NCI-H524 treated with DMSO at 0.1 percent for 48 hours (cell line): ENCODE measurements around the gene ITM2C.

Experiments
- DNase-seq: peaks from one replicate; lab custom pipeline; 2025; lab: John Stamatoyannopoulos, UW

ITM2C gene

DNA sequence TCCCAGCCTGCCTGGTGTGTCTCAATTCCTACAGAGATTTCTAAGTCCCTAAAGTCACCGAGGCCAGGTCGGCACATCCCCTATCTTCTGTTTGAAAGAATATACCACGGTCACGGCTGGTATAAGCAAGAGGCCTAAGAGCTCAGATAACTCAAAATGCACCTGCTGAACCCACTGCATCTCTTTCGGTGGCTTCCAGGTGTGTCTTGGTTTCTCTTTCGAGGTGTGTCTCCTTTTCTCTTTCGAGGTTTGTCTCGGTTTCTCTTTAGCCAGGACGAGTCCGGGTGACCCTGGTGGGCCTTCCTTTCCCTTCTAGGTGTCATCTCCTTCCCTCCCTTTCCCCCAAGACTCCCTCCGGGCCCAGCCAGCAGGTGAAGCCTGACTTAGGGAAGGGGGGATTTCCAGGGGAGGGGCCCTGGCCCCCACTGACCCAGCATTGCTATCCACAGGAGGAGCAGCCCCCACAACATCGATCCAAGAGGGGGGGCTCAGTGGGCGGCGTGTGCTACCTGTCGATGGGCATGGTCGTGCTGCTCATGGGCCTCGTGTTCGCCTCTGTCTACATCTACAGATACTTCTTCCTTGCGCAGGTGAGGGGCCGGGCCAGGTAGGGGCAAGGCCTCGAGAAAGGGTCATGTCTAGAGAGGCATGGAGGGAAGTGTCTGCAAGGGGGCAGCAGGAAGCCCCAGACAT, 8.4 kb downstream of the ITM2C start:
- no peak for DNase-seq

DNA sequence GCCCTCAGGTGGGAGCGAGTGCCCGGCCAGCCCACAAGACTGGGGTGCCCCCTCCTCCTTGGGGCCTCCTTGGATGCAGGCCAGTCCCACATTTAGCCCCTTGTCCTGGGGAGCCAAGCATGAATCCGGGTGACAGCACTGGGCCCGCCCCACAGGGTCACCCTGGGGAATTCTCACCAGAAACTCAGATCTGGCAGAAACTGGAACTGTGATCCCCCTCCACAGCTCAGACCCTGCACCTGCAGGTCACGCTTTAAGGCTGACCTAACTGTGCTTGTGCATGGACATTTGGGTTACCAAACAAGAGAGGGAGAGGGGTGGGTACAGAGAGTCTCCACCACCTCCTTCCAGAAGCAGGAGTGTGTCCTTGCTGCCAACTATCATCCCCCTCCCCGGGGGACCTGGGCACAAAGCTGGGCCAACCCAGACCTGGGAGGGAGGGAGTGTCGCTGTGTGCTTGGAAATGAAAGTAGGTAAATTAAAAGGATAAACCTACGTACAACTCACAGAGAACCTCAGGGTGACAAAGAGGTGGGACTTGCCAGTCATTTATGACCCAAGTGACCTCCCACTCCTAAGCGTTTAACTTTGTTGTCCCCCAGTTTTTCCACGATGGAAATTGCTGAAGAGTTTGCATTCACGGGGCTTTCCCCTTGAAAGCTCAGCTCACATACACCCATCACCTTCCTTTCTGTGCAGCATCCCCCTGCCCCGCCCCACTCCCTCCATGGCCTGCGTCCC, 9.1 kb downstream of the ITM2C start:
- DNase-seq = no peak

DNA sequence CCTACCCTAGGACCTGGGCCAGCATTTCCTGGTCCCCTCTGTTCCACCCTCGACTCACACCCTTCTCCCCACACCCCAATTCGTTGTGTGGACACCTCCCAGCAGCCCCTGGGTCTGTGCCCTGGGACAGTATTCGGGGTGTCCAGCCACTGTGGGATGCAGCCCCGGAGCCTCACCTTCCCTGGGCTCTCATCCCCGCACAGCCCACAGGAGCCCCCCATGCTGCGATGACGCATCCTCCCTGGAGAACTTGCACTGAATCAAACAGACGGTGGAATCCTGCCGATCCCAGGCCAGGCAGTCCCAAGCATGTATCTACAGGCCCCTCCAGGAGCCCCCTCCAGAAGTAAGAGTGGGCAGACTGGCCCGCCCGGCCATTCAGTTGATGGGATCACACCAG, 9.7 kb downstream of the ITM2C start:
- no peak for DNase-seq

DNA sequence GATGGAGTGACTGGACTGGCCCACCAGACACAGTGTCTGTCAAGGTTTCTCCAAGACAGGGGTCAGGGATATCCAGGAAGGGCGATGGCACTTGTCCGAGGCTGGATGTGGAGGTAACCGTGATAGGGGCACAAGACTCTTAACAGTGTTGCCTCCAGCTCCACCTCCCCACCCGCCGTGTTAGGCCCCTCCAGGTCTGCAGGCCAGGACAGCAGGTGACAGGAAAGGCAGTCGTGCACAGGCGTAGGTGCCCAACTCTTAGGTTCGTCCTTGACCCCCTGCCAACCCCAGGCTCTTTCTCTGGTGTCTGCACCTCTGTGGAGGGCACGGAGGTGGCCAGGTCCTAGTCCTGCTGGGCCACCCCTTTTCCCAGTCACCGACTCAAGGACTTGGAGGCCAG, 10.1 kb downstream of the ITM2C start:
- no peak for DNase-seq

DNA sequence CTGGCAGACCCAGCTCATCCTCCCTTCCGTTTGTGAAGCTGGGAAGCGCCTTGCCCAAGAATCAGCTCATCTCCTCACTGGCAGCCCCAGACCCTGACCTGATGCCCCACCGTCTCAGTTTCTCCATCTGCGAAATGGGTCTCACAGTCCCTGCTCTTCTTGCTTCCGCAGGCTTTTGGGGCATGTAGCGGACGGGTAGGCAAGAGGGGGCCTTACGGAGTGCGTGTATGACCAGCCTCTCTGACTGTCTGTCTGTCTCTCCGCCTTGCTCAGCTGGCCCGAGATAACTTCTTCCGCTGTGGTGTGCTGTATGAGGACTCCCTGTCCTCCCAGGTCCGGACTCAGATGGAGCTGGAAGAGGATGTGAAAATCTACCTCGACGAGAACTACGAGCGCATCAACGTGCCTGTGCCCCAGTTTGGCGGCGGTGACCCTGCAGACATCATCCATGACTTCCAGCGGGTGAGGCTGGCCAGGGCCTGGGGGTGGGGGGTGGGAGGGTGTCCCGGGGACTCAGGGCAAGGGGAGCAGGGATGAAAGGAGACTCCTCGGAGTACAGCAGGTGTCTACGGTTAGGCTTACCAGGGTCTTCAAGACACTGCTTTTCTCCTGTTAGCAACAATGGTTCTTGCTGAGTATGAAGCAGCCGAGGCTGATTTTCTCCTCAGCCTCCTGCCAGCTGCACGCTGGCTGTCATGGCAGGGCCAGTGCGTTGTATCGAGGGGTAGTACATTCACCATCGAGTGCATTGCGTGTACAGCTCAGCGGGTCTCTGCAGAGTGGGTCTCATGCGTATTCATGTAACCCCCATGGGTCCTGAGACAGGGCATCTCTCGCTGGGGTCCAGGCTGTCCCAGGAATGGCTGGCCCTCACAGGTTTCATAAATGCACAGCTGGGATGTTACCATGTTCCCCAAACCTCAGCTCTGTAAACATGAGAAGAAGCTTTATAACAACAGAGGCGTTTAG, 10.9 kb downstream of the ITM2C start:
- DNase-seq = no peak

DNA sequence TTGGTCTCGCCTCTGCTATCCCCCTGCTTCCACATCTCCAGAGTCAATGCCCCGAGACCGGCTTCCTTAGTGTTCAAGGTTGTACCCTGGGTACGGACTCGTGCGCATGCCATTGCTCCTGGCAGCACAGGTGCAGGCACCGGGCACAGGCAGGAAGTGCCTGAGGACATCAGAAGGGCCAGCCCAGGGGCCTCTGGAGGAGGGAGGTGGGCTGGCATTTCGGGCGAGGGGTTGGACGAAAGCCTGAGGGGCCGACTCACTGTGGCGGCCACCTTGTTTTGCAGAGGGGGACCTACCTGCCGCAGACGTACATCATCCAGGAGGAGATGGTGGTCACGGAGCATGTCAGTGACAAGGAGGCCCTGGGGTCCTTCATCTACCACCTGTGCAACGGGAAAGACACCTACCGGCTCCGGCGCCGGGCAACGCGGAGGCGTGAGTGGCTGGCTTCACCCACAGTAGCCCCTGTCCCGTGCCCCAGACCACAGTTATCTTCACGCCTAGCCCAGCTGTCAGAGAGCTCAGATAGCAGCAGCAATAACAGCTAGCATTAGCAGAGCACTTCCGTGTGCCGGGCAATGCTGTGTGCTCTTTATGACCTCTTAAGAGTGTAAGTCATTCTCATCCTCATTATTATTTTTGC, 12.5 kb downstream of the ITM2C start:
- no peak for DNase-seq

DNA sequence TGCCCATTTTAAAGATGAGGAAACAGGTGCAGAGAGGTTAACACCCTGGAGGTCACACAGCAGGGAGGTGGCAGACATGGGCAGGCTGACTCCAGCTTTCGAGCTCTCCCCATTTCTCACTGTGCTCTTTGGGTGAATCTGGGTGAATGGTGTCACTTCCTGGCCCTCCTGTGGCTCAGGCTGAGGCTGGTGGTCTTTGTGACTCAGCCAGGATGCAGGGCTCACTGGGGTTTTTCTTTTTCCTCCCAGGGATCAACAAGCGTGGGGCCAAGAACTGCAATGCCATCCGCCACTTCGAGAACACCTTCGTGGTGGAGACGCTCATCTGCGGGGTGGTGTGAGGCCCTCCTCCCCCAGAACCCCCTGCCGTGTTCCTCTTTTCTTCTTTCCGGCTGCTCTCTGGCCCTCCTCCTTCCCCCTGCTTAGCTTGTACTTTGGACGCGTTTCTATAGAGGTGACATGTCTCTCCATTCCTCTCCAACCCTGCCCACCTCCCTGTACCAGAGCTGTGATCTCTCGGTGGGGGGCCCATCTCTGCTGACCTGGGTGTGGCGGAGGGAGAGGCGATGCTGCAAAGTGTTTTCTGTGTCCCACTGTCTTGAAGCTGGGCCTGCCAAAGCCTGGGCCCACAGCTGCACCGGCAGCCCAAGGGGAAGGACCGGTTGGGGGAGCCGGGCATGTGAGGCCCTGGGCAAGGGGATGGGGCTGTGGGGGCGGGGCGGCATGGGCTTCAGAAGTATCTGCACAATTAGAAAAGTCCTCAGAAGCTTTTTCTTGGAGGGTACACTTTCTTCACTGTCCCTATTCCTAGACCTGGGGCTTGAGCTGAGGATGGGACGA, 13.2 kb downstream of the ITM2C start:
- no peak for DNase-seq

DNA sequence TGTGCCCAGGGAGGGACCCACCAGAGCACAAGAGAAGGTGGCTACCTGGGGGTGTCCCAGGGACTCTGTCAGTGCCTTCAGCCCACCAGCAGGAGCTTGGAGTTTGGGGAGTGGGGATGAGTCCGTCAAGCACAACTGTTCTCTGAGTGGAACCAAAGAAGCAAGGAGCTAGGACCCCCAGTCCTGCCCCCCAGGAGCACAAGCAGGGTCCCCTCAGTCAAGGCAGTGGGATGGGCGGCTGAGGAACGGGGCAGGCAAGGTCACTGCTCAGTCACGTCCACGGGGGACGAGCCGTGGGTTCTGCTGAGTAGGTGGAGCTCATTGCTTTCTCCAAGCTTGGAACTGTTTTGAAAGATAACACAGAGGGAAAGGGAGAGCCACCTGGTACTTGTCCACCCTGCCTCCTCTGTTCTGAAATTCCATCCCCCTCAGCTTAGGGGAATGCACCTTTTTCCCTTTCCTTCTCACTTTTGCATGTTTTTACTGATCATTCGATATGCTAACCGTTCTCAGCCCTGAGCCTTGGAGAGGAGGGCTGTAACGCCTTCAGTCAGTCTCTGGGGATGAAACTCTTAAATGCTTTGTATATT, 14.0 kb downstream of the ITM2C start:
- no peak for DNase-seq

DNA sequence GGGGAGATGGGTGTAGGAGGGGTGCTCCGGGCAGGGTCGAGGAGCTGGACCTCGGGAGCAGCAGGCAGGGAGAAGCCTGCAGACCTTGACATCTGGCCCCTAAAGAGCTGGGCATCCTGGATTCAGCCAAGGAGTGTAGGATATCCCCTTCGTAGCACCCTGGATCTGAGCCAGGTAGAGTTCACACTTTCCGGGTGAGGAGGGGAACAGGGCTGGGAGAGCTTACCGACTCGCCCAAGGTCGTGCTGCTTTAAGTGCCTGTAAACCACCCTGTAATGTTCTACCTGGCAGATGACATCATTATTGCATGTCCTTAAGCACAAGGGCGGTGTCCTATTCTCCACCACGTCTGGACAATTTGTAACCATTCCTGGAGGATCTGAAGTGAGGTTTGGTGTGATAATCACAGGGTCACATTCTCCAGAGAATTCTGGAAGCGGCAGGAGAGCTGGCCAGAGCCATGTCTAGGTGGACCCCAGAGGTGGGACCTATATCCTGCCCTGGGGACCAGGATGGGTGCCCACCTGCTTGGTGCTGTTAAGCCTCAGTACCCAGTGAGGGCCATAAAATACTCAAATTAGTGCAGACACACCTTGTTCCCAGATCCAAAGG, 14.6 kb downstream of the ITM2C start:
- no peak for DNase-seq

DNA sequence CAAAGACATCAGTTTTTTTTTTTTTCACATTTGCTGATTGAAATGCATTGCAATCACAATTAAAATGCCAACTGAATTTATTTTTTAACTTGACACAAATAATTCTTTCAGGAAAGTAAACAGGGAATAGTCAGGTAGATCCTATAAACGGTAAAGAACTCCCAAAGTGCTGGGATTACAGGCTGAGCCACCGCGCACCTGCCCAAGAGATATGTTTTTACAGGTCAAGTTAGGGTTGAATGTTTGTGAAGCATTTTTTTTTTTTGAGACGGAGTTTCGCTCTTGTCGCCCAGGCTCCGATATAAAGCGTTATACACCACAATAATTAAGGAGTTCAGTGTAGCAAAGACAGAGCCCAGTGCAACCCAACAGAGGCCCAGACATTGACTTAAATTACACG, 15.1 kb downstream of the ITM2C start:
- DNase-seq = no peak

DNA sequence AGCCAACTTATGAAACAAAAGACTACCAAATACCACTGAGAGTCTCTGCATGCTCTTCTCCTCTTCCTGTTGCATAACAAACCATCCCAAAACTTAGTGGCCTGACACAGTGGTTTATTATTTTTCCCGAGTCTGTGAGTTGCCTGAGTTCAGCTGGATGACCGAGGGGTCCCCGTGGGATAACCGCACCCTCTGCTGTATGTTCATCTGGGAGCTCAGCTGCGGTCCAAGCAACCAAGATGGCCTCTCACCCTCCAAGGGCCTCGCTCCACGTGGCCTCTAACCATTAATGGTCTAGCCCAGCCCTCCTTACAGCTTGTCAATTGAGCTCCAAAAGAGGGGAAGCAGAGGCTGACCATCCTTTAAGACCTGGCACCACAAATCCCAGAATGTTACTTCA, 17.1 kb downstream of the ITM2C start:
- DNase-seq = no peak

DNA sequence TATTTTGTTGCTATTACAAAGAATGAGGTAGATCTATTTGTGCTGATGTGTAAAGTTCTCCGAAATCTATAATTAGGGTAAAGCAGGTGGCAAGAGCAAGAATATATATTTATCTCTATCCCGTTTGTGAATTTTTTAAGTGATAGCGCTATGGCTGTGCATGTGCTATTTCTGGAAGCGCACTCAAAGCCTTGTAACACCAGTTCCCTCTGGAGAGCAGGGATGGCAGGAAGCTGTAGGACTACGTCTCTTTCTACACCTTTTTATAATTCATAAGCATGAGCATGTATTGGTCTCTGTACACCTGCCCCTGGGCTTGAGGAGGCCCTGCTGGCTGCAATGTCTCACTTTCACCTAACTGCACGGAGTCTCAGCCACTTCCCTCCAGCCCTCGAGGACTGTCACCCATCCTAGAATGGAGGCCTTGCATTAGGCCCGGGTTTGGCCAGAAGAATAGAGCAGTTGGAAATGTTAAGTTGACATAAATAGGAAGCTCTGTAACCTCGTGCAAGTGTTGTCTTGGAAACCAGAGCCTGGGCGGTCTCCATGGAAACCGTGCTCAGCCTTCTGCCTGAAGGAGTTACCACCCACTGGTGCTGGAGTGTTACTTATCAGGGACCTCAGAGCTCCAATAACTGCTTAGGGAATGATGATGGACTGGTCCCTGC, 20.9 kb downstream of the ITM2C start:
- DNase-seq = peak; percentile 12

DNA sequence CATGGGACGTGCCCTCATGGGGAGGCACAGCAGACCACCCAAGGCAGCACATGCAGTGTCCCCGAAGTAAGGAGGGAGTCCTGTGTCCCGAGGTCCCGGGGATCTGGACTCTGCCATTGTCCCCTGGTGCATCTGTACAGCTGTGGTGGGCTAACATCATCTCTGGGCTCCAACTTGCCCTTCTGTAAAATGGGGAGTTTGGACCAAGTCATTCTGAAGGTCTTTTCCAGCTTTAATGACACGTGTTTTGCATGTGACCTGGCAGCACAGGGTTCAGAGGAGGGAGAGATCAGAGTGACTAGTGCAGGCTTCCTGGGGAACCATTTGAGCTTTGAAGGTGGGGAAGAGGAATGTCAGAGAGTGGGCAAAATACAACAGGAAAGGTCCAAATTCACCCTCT, 21.5 kb downstream of the ITM2C start:
- no peak for DNase-seq

DNA sequence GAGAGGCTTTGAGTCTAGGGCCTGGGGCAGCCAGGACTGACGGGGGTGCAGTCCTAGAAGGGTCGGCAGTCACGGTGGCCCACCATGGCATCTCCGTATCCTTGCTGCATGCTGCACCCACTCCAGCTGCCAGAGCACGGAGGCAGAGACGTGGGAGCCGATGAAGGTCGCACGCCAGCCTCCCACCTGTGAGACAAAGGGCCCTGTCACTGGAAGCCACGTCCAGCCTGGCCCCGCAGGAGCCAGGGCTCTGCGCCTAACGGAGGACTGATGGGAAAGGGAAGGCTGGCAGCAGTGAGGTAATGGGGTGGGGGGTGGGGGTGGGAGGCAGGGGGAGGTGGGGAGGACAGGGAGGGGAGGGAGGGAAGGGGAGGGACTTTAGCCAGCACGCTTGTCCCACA, 21.9 kb downstream of the ITM2C start:
- DNase-seq = no peak

DNA sequence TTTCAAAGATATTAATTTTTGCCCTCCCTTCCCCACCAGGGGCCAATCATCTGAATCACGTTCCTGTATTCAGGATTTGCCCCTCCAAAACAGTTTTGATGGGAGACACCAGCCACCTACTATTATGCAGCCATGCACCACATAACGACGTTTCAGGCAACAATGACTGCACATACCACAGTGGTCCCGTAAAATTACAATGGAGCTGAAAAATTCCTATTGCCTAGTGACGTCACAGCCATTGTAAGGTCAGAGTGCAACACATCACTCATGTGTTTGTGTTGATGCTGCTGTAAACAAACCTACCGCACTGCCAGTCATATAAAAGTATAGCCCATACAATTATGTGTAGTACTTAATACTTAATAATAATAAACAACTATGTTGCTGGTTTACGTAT, 22.6 kb downstream of the ITM2C start:
- no peak for DNase-seq

DNA sequence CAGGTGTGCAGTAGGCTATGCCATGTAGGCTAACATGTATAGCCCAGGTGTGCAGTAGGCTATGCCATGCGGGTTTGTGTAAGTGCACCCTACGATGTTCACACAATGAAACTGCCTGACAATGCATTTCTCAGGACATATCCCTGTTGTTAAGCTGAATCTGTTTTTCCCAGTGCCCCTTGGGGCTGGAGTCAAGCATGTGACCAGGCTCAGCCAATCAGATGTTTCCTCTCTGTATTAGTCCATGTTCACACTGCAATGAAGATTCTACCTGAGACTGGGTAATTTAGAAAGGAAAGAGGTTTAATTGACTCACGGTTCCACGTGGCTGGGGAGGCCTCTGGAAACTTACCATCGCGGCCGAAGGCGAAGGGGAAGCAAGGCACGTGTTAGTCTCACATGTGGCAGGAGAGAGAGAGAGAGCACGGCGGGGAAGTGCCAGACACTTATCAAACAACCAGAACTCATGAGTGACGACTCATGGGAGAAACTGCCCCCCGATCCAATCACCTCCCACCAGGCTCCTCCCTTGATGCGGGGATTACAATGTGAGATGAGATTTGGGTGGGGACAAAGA, 24.2 kb downstream of the ITM2C start:
- DNase-seq = no peak

DNA sequence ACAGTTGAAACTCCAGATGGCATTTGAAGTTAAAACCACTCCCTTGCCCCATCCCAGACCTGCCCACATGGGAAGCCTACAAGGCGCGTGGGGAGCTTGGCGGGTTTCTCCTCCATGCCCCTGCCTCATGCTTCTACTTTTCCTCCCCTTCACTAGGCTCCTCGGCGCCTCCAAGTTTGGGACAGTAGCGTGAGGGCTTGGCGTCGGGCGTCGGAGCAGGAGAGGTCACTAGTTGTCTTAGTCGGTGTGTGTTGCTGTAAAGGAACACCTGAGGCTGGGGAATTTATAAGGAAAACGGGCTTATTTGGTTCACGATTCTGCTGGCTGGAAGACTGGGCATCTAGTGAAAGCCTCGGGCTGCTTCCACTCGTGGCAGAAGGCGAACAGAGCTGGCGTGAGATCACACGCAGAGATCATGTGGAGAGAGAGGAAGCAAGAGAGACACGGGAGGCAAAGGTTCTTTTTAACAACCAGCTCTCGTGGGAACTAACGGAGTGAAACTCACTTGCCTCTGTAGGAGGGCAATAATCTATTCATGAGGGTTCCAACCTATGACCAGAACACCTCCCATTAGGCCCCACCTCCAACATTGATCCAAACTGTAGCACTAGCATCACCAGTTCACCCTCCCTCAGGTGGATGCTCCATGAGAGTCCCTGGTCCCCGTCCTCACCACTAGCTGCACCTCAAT, 25.3 kb downstream of the ITM2C start:
- no peak for DNase-seq

DNA sequence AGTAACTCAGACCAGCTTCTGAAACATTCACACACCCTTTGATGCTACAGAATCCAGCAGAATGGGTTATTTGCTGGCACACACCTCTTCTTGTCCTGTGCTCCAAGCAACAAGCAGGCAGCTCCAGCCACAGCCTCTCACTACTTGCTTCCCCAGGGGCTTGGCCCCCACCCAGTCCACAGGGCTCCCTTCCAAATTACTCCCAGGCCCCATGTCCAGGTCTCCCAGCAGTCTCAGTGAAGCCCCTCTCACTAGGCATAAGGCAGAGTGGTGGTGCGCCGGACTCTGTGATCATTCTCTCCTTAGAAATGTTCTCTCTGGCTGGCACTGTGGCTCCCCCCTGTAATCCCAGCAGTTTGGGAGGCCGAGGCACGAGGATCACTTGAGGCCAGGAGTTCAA, 25.9 kb downstream of the ITM2C start:
- DNase-seq = no peak

DNA sequence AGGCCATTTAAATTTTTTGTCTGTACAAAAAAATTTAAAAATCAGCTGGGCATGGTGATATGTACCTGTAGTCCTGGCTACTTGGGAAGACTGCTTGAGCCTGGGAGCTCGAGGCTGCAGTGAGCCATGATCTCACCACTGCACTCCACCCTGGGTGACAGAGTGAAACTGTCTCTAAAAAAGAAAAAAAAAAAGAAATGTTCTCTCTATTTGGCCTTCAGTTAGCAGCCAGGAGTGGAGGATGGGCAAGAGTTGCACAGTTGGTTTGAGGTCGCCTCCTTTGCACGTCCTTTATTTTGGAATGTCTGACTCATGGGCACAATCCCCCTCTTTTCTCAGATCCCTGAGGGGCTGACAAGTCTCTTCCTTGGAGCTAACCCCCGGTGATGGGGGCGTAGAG, 26.3 kb downstream of the ITM2C start:
- no peak for DNase-seq
